GM21526 (cell line): ENCODE results near the gene JAK2.
"Not testable (repeated sequence)": the region's sequence is repeated elsewhere in the genome, so short reads cannot be mapped to it uniquely, and the experiment has no call there.

ENCODE experiments used
- ATAC-seq: cut with Tn5 transposase; IDR thresholded peaks from one replicate; pipeline ENCODE4 v1.9.1; 2021; ENCODE audit warnings: moderate library complexity; ENCODE audit not compliant: unreplicated experiment, low FRiP score

JAK2 gene

GRCh38 chr9:4984621-4985385, at the start of gene JAK2:
Gene JAK2 (plus strand): TSS chr9:4985272. CDS start chr9:5021988, 36,716 bp downstream.
- ATAC-seq = peak; percentile 54

- no peak for ATAC-seq
Observed at GRCh38 chr9:4936277-4936676, 48.8 kb upstream of the JAK2 start.

- ATAC-seq = peak; percentile 44
Observed at GRCh38 chr9:4936823-4937222, 48.2 kb upstream of the JAK2 start.

- ATAC-seq = no peak
Observed at GRCh38 chr9:4937446-4937845, 47.6 kb upstream of the JAK2 start.

GRCh38 chr9:4938496-4938895, 46.6 kb upstream of the JAK2 start:
- no peak for ATAC-seq

GRCh38 chr9:4939118-4939561, 45.9 kb upstream of the JAK2 start:
- peak; percentile 73 for ATAC-seq

- not testable (repeated sequence) for ATAC-seq
Observed at GRCh38 chr9:4942042-4942691, 42.9 kb upstream of the JAK2 start.

- ATAC-seq = no peak
Observed at GRCh38 chr9:4943346-4943745, 41.7 kb upstream of the JAK2 start.

GRCh38 chr9:4944431-4945211, 40.5 kb upstream of the JAK2 start:
- not testable (repeated sequence) for ATAC-seq

- ATAC-seq = no peak
Observed at GRCh38 chr9:4946937-4947336, 38.1 kb upstream of the JAK2 start.

GRCh38 chr9:4955836-4956235, 29.2 kb upstream of the JAK2 start:
- ATAC-seq = no peak

GRCh38 chr9:4959031-4959430, 26.0 kb upstream of the JAK2 start:
- ATAC-seq = no peak

GRCh38 chr9:4962085-4962484, 23.0 kb upstream of the JAK2 start:
- ATAC-seq = no peak

- no peak for ATAC-seq
Observed at GRCh38 chr9:4964540-4964939, 20.5 kb upstream of the JAK2 start.

GRCh38 chr9:4965174-4965821, 19.8 kb upstream of the JAK2 start:
- no peak for ATAC-seq

- ATAC-seq = no peak
Observed at GRCh38 chr9:4967523-4967922, 17.5 kb upstream of the JAK2 start.

- ATAC-seq = no peak
Observed at GRCh38 chr9:4969130-4969529, 15.9 kb upstream of the JAK2 start.

- peak; percentile 86 for ATAC-seq
Observed at GRCh38 chr9:4970970-4971641, 14.0 kb upstream of the JAK2 start.

- ATAC-seq = no peak
Observed at GRCh38 chr9:4973246-4973645, 11.8 kb upstream of the JAK2 start.

- no peak for ATAC-seq
Observed at GRCh38 chr9:4973902-4974301, 11.2 kb upstream of the JAK2 start.
